Hepatocyte (in vitro differentiated cells): ENCODE results near the gene USP24. TPM values are rescaled to one million over a fixed set of nuclear protein-coding genes. Genes with fewer than 3 reads are reported as not detected.

Experiments
- DNase-seq: peaks from one replicate; pipeline ENCODE4 v3.0.0-alpha.2; 2016; ENCODE audit warnings: low spot score
- H2AFZ ChIP-seq: fragments of 200-600 bp; sonication (generic); 2 replicates; pipeline ENCODE4 v1.6.0; 2016; ENCODE audit warnings: antibody characterized with exemption, mild to moderate bottlenecking
- H3K27ac ChIP-seq: fragments of 200-600 bp; sonication (generic); 2 replicates; pipeline ENCODE4 v1.5.1; 2016; ENCODE audit warnings: mild to moderate bottlenecking
- H3K27me3 ChIP-seq: fragments of 200-600 bp; sonication (generic); 2 replicates; pipeline ENCODE4 v1.6.1; 2016
- H3K36me3 ChIP-seq: fragments of 200-600 bp; sonication (generic); replicated peaks from 2 replicates; pipeline ENCODE4 v1.5.1; 2016; ENCODE audit warnings: low read depth; ENCODE audit not compliant: insufficient read depth
- H3K4me1 ChIP-seq: fragments of 200-600 bp; sonication (generic); 2 replicates; pipeline ENCODE4 v1.5.1; 2016; ENCODE audit warnings: mild to moderate bottlenecking, moderate library complexity; ENCODE audit not compliant: insufficient read depth
- H3K4me2 ChIP-seq: fragments of 200-600 bp; sonication (generic); 2 replicates; pipeline ENCODE4 v1.6.0; 2016
- H3K4me3 ChIP-seq: fragments of 200-600 bp; sonication (generic); 2 replicates; pipeline ENCODE4 v1.5.1; 2016; ENCODE audit warnings: mild to moderate bottlenecking
- H3K79me2 ChIP-seq: fragments of 200-600 bp; sonication (generic); 2 replicates; pipeline ENCODE4 v1.6.0; 2017; ENCODE audit warnings: mild to moderate bottlenecking
- H3K9me2 ChIP-seq: fragments of 200-600 bp; sonication (generic); replicated peaks from 2 replicates; pipeline ENCODE4 v1.6.0; 2017; ENCODE audit warnings: mild to moderate bottlenecking; ENCODE audit not compliant: insufficient read depth
- H3K9me3 ChIP-seq: fragments of 200-600 bp; sonication (generic); 2 replicates; pipeline ENCODE4 v1.5.1; 2016; ENCODE audit warnings: low read depth, mild to moderate bottlenecking
- H4K20me1 ChIP-seq: fragments of 200-600 bp; sonication (generic); 2 replicates; pipeline ENCODE4 v1.6.0; 2016; ENCODE audit warnings: mild to moderate bottlenecking; ENCODE audit not compliant: insufficient read depth, poor library complexity, severe bottlenecking
- EZH2 ChIP-seq: fragments of 200-600 bp; sonication (generic); IDR thresholded peaks from 2 replicates; pipeline ENCODE4 v1.6.1; 2016; ENCODE audit warnings: antibody characterized with exemption, mild to moderate bottlenecking, borderline replicate concordance
- EZH2phosphoT487 ChIP-seq: fragments of 200-600 bp; sonication (generic); IDR thresholded peaks from one replicate; pipeline ENCODE4 v1.6.1; 2018; ENCODE audit warnings: antibody characterized with exemption, mild to moderate bottlenecking, low read depth, moderate library complexity; ENCODE audit not compliant: unreplicated experiment, severe bottlenecking
- WGBS: methylation state at CpG from one replicate; pipeline ENCODE4 v1.1.6; 2016; ENCODE audit warnings: low lambda C conversion rate; ENCODE audit errors: missing lambda C conversion rate; 5-methylcytosine and 5-hydroxymethylcytosine counted together
- polyA plus RNA-seq: library from polyadenylated mRNA; unstranded; fragments of >200 nt; fragmentation: Nextera tagmentation; extraction: Ambion mirVana; gene quantifications from 2 replicates; pipeline ENCODE4 v1.2.1, GENCODE V29; 2016
- total RNA-seq: library from RNA; depleted of rRNA; stranded (reverse); fragments of >200 nt; gene quantifications from 2 replicates; pipeline ENCODE4 v1.2.3, GENCODE V29; 2014
- TF ChIP-seq, protein P1 (sequence below): fragments of 200-600 bp; sonication (generic); IDR thresholded peaks from 2 replicates; pipeline ENCODE4 v1.5.1; 2016; ENCODE audit warnings: antibody characterized with exemption, mild to moderate bottlenecking; ENCODE audit not compliant: poor library complexity

USP24 gene
- total and polyA plus RNA-seq, 2 experiments from 2014 or later, result 9.3 to 41.9 TPM

DNA sequence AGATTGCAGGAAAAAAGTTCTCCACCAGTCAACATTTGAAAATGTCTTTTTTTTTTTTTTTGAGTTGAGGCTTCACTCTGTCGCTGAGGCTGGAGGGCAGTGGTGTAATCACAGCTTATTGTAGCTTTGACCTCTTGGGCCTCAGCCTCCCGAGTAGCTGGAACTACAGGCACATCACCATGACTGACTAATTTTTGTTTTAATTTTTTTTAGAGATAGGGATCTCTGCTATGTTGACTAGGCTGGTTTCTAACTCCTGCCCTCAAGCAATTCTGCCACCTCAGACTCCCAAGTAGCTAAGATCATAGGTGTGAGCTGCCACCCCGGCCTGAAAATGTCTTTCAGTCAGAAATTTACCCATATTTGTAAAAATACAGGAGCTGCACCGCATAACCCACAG lies 30.6 kb upstream of the USP24 start:
- Histone ChIP-seq H3K36me3 (no peaks in the 10 kb centered on the region), H4K20me1 (no peaks in the 10 kb centered on the region), H3K4me3 (no peak overlapping the region), H2AFZ (no peak overlapping the region), H3K9me3 (no peaks in the 10 kb centered on the region), H3K9me2 (no peaks in the 10 kb centered on the region), H3K27ac (no peak overlapping the region), H3K4me2 (no peak overlapping the region), H3K4me1 (no peaks in the 10 kb centered on the region), H3K79me2 (no peaks in the 10 kb centered on the region), H3K27me3 (no peaks in the 10 kb centered on the region)
- DNase-seq, result no peak
- WGBS, result 47% methylated on average over 4 of the region's 4 CpGs
- TF ChIP-seq EZH2 (no peak), EZH2phosphoT487 (no peak)
- TF ChIP-seq, protein P1, sequence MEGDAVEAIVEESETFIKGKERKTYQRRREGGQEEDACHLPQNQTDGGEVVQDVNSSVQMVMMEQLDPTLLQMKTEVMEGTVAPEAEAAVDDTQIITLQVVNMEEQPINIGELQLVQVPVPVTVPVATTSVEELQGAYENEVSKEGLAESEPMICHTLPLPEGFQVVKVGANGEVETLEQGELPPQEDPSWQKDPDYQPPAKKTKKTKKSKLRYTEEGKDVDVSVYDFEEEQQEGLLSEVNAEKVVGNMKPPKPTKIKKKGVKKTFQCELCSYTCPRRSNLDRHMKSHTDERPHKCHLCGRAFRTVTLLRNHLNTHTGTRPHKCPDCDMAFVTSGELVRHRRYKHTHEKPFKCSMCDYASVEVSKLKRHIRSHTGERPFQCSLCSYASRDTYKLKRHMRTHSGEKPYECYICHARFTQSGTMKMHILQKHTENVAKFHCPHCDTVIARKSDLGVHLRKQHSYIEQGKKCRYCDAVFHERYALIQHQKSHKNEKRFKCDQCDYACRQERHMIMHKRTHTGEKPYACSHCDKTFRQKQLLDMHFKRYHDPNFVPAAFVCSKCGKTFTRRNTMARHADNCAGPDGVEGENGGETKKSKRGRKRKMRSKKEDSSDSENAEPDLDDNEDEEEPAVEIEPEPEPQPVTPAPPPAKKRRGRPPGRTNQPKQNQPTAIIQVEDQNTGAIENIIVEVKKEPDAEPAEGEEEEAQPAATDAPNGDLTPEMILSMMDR, result no peak

DNA sequence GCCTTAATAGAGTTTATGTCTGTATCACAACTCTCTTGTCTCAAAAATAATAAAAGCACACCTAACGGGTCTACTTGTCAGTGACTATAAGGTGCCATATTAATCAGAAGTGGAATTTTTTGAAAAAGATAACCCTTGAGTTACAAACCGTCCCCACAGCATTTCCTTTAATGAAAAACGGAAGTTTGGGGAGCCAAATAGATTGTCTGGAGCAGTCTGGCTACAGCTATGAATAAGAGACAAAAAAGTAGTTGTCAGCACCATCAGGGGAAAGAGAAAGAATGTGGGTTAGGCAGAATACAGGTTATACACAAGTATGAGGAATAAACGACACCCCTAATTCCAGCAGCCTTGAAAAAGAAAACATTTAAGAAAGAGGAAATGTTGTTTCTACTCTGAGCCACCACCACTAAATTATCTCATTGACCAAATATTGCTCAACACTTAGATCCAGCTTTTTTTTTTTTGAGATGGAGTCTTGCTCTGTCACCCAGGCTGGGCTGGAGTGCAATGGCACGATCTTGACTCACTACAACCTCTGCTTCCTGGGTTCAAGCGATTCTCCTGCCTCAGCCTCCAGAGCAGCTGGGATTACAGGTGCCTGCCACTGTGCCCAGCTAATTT lies 29.4 kb upstream of the USP24 start:
- DNase-seq, result no peak
- no peak overlapping the region for H3K4me3 ChIP-seq
- 70% methylated on average over 6 of the region's 6 CpGs for WGBS
- H3K36me3 ChIP-seq, result no peaks in the 10 kb centered on the region
- no peaks in the 10 kb centered on the region for H3K9me2 ChIP-seq
- H2AFZ ChIP-seq, result no peak overlapping the region
- H3K9me3 ChIP-seq, result no peaks in the 10 kb centered on the region
- H3K27ac ChIP-seq, result no peak overlapping the region
- no peaks in the 10 kb centered on the region for H4K20me1 ChIP-seq
- TF ChIP-seq EZH2phosphoT487, result no peak
- TF ChIP-seq, protein P1, result no peak
- no peak for TF ChIP-seq EZH2
- no peaks in the 10 kb centered on the region for H3K4me1 ChIP-seq
- H3K79me2 ChIP-seq, result no peaks in the 10 kb centered on the region
- H3K4me2 ChIP-seq, result no peak overlapping the region
- H3K27me3 ChIP-seq, result no peaks in the 10 kb centered on the region

DNA sequence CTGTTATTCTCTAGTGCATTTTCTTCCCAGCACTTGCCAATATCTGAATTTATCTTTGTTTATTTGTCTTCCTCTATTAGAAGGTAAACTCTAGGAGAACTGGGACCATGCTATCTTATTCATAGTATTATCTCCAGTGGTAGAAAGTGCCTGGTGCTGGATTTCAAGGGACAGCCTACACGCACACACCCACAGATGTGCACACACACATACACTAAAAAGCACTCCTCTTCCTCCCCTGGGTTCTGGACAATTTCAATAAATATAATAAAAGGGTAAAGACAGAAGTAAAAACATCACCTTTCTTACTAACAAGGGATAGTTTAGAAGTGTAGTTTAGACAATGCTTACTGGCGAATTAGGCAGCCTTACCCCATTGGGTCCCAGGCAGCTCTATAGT lies 28.5 kb upstream of the USP24 start:
- Histone ChIP-seq H3K27ac (no peak overlapping the region), H3K4me3 (no peak overlapping the region), H2AFZ (no peak overlapping the region), H3K4me1 (no peaks in the 10 kb centered on the region), H3K27me3 (no peaks in the 10 kb centered on the region), H3K9me3 (no peaks in the 10 kb centered on the region), H3K4me2 (no peak overlapping the region), H4K20me1 (no peaks in the 10 kb centered on the region), H3K36me3 (no peaks in the 10 kb centered on the region), H3K9me2 (no peaks in the 10 kb centered on the region), H3K79me2 (no peaks in the 10 kb centered on the region)
- no peak for DNase-seq
- TF ChIP-seq EZH2 (no peak), EZH2phosphoT487 (no peak)
- TF ChIP-seq, protein P1, result no peak
- WGBS, result 83% methylated on average over 2 of the region's 2 CpGs

DNA sequence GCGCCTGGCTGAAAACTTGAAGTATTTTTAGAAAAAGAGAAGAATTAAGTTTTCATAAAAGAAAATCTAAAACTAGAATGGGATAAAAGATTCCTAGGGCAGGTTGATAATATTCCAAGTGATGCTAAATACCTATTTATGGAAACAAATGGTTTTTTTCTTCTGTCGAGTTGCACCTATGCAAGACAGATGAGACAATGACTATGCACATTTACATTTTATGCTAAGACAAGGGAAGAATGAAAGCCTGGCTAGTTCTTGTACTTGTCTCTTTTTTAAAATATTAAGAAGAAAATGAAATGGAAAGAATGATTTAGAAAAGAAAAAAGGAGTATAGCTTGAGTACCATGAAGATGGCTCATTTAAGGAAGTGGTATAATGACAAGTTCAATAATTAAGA lies 24.4 kb upstream of the USP24 start:
- Histone ChIP-seq H3K4me3 (no peak overlapping the region), H2AFZ (no peak overlapping the region), H3K27ac (no peak overlapping the region), H3K4me2 (no peak overlapping the region), H3K4me1 (no peaks in the 10 kb centered on the region), H3K9me3 (no peaks in the 10 kb centered on the region), H3K79me2 (no peaks in the 10 kb centered on the region), H3K9me2 (no peaks in the 10 kb centered on the region), H3K36me3 (no peaks in the 10 kb centered on the region), H3K27me3 (no peaks in the 10 kb centered on the region), H4K20me1 (no peaks in the 10 kb centered on the region)
- no peak for DNase-seq
- TF ChIP-seq, protein P1, result no peak
- TF ChIP-seq EZH2 (no peak), EZH2phosphoT487 (no peak)
- WGBS, result 95% methylated on average over 2 of the region's 2 CpGs
